ENCODE results near the gene TPR.
"Not testable (repeated sequence)": the region's sequence is repeated elsewhere in the genome, so short reads cannot be mapped to it uniquely, and the experiment has no call there.

The TPR gene

DNA sequence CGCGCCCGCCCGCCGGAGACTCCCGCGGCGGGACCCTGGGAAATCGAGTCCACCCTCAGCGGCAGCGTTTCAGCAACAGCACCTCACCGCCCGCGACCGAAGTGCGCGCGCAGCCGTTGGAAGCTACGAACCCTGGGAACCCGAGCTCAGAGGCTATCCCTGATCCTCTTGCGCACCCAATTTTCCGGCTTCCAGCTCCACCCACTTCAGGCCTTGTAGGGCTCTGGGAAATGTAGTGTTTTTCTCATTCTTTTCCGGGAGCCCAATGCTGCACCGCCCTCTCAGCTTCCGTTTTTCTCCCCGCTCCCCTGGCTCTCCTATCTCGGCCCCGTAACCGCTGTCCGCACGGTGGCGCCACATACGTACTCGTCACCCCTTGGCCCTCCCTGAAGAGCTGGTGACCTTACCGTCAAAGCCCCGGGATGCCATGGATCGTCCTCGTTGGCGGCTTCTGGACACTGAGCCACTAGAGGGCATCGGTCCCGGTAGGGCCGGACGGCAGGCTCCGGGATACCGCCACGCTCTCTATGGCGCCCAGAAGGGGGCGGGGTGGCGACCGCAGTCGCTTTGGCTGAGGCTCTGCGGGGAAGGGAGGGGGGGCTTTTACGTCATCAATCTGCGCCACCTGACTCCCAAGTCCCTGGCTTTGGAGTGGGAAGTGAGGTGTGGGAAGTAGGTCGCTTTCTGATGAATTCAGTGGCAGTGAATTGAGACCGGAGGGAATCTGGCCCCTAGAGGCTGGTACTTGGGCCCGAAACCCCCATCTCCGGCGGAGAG lies at the start of gene TPR, which contains the start of gene ODR4:
TSS of gene TPR (minus strand) at position 102 of the 777 bp plus-strand sequence. CDS start 225 bp downstream, outside the sequence.
TSS of gene ODR4 (plus strand) at position 687 of the 777 bp plus-strand sequence. CDS start 3,948 bp downstream, outside the sequence.
- peak; percentile 100 for DNase-seq

DNA sequence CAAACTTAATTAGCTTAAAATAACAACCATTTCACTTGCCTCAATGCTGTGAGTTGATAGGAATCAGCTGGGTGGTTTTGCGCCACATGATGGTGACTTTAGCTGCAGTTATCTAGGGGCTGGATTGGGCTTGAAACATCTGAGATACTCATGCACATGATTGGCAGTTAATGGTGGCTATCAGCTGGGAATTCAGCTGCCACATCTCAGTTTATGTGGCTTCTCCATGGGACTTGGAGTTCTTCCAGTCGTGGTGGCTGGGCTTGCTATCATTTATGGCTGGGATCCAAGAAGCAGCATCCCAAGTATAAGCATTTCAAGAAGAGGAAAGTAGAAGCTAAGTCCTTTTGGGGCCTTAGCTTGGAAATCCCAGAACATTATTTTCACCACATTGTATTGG lies 49.5 kb upstream of the TPR start:
- DNase-seq: no peak

DNA sequence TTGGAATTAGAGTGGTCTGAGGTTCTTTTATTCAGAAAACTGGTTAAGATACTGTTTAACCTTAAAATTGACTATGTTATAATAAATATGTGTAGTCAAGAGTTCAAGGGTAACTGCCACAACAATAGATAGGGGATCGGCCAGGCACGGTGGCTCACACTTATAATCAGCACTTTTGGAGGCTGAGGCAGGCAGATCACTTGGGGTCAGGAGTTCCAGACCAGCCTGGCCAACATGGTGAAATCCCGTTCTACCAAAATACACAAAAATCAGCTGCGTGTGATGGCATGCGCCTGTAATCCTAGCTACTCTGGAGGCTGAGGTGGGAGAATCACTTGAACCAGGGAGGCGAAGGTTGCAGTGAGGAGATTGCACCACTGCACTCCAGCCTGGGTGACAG lies 46.4 kb upstream of the TPR start:
- DNase-seq: peak; percentile 49

DNA sequence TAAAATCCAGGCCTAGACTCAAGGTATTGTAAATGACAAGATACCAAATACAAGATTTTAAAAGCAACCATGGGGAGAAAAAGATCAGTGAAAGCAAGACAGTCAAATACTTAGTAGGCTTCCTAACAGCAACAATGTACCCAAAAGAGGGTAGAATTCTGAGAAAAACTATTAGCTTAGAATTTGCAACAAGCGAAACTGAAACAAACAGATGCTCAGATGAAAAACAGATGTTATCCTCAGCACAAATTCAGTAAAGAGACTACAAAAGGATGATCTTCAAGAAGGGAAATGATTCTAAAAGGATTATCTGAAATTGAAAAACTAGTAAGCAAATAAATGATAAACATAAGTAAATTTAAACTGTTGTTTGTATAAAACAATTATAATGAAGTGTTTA lies 45.9 kb upstream of the TPR start:
- DNase-seq: peak; percentile 57

DNA sequence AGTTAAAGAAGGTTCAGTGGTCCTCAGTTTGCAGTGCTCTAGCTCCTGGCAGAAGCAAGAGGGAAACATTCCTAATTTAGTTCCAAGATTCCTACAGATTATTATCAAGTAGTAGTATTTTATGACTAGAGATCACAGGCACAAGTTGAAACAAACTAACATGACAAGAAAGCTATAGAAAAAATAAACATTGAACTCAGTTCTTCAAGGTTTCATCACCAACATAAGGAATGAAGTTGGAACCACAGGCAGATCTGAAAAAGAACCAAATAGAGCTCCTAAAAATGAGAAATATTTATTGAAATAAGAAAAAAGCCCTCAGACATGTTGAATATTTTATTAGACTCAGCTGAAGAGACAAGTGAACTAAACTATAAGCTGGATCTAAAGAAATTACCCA lies 45.3 kb upstream of the TPR start:
- DNase-seq: no peak

DNA sequence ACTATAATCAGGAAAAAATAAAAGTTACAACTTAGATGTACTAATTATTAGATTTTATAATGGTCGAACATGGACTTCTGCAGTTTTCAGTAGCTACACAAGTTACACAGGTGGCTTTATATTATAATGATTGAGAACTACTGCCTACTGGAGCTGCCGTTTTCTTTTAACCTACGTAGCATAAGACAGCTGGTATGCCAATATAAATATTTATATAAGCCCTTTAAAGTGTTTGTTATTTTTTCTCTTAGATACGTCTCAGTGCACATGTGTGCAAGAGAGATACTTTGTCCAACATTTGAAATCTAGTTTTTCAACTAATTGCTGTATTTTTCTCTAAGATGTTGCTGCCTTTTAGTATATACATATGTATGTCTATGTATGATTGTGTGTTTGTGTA lies 43.5 kb upstream of the TPR start:
- DNase-seq: no peak

DNA sequence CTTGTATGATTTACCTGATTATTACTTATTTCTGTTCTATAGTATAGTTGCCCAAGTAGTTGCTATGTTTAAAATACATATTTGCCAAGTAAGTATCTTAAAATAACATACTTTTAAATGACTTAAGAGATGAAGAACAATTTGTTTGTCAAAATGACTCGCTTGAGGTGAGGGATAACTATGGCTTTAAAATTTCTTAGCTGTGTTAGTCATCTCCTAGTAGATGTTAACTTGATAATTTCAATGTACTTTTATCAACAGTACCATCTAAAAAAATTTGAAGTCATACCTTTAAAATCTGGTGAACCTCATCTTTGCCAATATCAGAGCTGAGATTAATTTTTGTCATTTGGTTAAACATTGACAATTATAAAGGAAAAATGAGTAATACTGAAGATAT lies 38.3 kb upstream of the TPR start:
- no peak for DNase-seq

DNA sequence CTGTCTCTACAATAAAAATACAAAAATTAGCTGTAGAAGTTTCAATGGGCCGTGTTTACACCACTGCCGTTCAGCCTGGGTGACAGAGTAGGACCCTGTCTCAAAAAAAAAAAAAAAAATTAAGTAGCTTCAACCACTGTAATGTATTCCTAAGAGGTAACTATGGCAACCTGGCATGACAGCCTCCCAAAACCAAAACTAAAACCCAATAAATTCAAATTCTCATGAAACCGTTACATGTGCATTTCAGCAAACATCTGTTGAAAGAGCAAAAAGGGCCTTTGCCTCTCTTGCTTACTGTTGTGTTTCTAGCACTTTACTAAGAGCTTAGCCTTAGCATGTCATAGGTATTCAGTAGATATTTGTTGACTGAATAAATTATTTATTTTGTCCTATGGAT lies 34.0 kb upstream of the TPR start:
- DNase-seq: no peak

DNA sequence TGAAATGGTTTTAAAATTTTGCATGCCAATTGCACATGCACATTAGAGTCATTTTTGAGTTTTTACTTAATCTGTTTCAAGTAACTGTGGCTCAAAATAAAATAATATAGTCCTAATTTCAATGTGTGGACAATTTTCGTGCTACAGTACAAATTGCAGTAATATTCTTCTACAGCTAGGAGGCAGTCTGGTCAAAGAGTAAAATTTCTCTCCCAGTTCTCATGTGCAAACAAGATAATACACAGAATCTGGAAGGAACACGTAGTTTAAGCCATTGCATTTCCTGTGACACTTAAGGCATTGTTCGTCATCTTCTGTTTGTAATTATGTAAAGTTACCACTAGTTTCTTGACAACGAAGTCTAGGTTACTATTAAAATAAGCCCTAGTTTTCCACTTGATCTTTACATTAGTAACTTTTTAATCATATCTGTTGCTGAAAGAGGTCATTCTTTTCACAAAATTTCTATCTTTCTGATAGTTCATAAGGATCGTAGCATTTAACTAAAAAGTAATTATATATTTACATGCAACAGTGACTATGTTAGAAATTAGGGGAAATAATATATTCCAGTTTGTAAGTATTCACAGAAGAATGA lies 29.5 kb upstream of the TPR start:
- DNase-seq: peak; percentile 88

DNA sequence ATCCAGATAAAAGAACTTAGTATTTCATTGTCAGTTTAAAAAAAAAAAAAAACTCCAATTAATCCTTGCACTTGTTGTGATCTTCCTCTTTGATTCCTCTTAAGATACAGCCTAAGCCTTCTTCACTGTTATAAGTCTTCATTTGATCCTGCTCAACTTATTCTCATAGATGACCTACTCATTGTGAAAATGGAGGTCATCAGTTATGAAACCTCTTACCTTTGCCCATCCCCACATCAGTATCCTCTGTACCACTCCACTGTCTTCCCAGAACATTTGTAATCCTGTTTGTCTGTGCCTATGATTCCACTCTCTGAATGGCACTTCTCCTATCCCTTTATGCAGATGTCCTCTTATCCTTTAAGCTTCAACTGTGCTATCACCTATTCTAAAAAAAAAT lies 28.6 kb upstream of the TPR start:
- peak; percentile 92 for DNase-seq

DNA sequence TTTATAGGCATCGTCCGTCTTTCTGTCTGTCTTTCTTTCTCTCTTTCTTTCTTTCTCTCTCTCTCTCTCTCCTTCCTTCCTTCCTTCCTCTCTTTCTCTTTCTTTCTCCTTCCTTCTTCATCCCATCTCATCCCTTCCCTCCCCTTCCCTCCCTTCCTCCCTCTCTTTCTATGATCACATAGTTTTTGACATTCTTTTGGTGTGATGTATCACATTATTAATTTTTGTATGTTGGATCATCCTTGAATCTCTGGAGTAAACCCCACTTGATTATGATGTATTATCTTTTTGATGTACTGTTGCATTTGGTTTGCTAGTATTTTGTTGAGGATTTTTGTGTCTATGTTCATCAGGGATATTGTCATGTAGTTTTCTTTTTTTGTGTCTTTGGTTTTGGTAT lies 26.4 kb upstream of the TPR start:
- not testable (repeated sequence) for DNase-seq

DNA sequence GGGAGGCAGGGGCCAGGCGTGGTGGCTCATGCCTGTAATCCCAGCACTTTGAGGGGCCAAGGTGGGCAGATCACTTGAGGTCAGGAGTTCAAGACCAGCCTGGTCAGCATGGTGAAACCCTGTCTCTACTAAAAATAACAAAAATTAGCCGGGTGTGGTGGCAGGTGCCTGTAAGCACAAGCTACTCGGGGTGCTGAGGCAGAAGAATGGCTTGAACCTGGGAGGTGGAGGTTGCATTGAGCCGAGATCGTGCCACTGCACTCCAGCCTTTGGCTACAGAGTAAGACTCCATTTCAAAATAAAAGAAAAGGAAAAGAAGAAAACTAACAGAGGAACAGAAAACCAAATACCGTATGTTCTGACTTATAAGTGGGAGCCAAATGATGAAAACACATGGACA lies 17.7 kb upstream of the TPR start:
- not testable (repeated sequence) for DNase-seq

DNA sequence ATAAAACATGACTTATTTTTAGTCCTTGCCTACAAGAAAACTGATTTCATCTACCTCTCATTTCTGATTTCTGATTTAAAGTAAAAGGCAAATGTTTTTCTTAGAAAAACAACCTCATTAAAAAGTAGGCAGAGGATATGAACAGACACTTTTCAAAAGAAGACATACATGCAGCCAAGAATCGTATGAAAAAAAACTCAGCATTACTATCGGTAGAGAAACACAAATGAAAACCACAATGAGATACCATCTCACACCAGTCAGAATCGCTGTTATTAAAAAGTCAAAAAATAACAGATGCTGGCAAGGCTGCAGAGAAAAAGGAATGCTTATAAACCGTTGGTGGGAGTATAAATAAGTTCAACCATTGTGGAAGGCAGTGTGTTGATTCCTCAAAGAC lies 16.8 kb upstream of the TPR start:
- no peak for DNase-seq

DNA sequence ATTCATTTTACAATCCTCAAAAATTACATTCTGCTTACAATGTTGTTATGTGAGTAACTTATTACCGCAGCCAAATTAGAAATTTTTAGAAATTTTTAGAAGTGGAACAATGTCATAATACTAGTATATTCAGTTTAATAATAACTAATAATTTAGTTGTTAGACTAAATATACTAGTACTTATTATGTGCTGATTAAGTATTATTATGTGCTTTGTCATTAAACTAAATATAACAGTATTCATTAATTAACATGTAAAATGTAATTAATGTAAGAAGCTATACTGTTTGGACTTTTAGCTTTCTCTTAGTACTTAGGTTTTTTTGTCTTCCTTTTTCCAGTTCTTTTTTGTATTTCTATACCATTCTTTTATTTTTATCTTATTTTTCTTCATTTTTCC lies 15.9 kb upstream of the TPR start:
- no peak for DNase-seq

DNA sequence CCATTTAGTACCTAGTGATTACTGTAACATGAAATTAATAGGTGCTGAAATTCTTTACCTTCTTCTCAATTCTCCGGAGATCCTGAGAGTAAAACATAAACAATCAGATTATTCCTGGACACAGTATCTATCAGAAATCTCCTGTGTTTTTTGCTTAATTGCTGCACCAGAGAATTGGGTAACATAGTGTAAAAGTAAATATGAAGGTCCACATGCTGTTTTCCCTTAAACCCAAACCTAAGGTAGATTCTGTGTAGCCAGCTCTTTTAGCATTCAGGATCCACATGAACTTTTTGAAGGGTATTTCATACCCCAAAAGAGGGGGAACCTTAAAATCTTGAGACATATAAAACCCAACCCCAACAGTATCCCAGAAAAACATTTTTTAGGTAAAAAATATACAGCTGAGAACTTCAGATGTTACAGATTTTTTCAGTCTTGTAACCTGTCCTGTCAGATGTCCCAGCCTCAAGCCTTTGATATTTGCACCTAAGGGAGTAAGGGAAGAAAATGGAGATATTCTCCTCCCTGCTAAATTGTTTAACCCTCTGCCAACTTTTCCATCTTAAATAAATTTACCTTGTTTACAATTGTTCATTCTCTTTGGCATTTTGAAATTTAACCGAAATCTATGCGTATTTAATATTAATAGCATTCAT lies 11.8 kb upstream of the TPR start:
- no peak for DNase-seq

DNA sequence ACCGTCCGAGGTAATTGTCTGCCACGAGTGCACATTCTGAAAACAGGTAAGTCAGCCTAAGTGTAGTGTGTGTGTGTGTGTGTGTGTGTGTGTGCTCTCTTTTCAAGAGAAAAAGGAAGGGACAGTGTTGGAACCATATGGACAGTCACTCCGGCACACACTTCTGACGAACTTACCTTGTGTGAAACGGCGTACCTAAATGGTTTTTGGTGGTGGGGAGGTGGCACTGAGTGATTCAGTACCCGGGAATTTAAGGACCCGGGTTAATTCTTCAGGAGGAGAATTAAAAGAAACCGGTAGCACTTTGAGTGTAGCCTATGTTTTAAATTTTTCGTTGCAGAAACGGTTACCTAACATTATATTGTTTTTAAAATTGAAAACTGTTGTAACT lies 871 bp upstream of the TPR start:
- no peak for DNase-seq

DNA sequence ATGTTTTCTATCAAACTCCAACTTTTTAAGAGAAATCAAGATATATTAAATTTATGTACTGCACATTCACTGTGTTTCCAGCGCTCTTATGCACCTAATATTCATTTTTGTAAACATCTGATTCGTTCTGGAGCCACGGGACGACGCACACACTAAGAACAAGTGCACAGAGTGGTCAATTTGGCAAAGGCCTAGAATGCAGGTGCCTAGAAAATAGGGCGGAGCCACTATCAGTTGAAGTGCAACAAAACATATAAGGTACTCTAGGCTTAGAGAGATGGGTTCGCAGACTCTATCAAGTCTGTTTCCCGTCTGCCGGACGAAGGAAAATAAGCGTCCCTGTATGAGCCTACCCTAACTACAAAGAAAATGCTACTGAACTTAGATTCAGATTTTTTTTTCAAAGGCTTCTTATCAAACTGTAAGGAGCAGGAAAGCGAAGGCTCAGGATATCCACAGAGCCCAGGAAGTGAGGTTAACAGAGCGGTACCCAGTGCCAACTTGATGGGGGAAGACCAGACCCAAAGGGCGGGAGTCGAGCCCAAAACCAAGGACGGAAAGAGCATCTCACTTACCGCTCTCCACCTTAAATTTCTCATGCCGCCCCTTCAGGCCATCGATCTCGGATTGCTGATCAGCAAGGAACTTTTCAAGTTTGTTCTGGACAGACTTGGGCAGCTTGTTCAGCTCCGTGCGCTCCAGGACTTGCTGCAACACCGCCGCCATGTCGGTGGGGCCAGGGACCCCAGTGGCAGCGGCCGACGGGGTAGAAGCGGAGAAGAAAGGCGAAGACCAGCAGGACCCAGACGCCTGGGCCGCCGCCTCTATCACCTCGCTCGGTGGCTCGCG lies 526 bp downstream of the TPR start:
- peak; percentile 68 for DNase-seq

DNA sequence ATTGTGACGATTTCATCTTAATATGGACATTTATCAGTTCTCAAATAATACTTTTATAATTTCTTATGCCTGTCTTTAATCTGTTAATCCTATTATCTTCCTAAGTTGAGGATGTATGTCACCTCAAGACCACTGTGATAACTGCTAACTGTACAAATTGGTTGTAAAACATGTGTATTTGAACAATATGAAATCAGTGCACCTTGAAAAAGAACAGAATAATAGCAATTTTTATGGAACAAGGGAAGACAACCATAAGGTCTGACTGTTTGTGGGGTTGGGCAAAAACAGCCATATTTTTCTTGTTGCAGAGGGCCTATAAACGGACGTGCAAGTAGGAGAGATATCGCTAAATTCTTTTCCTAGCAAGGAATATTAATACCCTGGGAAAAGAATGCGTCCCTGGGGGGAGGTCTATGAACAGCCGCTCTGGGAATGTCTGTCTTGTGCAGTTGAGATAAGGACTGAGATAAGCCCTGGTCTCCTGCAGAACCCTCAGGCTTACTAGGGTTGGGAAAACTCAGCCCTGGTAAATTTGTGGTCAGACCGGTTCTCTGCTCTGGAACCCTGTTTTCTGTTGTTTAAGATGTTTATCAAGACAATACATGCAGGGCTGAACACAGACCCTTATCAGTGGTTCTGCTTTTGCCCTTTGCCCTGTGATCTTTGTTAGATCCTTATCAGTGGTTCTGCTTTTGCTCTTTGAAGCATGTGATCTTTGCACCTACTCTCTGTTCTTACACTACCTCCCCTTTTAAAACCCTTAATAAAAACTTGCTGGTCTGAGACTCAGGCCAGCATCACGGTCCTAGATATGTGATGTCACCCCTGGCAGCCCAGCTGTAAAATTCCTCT lies 27.0 kb downstream of the TPR start:
- DNase-seq: not testable (repeated sequence)

DNA sequence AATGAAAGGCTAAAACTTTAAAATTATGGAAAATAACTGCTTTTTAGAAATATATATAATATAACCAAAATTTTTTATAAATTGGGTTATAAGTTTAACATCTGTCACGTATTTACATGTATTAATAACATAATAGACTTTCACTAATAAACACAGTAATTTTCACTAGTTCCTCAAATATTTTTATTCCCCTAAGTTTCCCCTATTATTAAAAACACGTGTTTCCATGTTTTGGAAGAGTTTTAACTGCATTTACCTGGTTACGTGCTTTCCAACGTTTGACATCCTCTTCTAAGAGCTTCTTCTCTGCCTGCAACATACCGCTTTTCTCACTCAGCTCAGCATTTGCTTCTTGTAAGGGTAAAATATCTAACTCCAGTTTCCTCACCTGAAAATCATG lies 34.3 kb downstream of the TPR start:
- no peak for DNase-seq

DNA sequence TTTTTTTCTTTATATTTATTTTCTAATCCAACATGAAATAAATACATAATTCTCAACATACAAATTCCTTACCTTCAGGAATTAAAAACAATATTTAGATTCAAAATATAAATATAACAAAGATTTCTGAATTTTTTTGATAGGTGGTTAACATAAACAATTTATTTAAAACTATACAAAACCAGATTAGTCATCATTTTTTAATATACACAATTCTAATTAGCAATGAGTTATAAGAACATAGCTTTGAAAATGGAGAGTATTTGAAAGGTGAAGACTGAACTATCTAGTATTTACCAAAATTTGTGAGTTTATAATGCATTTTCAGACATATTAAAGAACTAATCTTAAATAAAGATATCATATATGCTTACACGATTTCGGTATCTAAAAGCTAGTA lies 37.5 kb downstream of the TPR start:
- no peak for DNase-seq

DNA sequence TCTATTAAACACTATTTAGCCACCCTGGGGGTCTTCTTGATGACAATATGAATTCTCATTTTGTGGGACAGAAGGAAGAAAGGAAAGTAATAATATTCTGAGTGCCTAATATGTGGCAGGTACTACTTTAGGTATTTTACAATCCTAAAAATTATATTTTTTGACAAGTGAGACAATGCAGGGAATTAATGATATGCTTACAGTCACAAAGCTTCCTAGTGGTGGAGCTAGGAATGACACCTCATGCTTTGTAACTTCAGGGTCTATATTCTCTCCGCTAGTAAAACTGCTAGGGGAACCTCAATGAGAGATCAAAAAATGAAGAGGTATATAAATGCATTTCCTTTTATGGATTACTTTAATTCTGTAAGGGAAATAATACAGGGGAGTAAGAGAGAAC lies 44.3 kb downstream of the TPR start:
- peak; percentile 37 for DNase-seq

DNA sequence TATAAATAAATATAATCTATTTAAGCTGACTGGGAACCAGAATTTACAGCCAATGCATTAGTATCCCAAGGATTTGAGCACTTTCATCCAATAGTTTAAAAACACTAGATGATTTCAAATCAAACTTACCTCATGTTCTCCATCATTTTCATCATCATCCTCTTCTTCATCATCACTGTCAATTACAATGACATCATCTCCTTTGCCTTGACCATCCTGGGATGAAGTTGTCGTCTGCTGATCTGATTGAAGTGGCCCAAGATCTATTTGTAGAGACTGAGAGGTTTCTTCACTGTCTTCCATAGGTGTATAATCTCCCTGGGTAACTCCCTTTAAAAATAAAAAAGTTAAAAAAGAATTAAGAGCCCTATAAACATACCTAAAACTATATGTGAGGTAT lies 47.7 kb downstream of the TPR start:
- DNase-seq: no peak

All from NCI-H82 (cell line).